ENCODE measurements around the gene SFRP2. TPM values are rescaled to one million over a fixed set of nuclear protein-coding genes. Genes with fewer than 3 reads are reported as not detected.

SFRP2 gene
- total RNA-seq, 2 donors from 2014 or later, result 1.4 to 1.5 TPM

DNA sequence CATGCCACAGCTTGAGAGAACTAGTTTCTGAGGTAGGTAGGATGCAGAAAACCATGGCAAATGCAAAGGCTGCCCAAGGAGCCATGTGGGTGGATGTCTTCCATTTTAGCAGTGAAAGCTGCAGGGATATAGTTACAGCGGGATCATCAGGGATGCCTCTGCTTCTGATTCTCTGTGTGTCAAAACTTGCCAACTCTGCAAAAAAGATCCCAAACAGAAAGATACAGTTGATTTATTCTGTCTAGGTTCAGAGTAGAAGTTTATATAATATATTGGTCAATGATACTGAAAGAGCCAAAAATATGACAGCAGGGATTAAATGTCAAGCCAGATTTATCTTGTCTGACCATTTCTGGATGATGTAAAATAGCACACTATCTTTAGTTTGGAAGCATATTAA, 42.4 kb upstream of the SFRP2 start:
- Histone ChIP-seq H3K4me3 (no peak overlapping the region), H3K36me3 (no peaks in the 10 kb centered on the region), H3K4me1 (no peaks in the 10 kb centered on the region), H3K9me3 (no peaks in the 10 kb centered on the region), H3K27me3 (no peaks in the 10 kb centered on the region), H3K27ac (no peak overlapping the region)
- DNase-seq (ENCODE audit: low spot score), result no peak
- TF ChIP-seq, protein P1, sequence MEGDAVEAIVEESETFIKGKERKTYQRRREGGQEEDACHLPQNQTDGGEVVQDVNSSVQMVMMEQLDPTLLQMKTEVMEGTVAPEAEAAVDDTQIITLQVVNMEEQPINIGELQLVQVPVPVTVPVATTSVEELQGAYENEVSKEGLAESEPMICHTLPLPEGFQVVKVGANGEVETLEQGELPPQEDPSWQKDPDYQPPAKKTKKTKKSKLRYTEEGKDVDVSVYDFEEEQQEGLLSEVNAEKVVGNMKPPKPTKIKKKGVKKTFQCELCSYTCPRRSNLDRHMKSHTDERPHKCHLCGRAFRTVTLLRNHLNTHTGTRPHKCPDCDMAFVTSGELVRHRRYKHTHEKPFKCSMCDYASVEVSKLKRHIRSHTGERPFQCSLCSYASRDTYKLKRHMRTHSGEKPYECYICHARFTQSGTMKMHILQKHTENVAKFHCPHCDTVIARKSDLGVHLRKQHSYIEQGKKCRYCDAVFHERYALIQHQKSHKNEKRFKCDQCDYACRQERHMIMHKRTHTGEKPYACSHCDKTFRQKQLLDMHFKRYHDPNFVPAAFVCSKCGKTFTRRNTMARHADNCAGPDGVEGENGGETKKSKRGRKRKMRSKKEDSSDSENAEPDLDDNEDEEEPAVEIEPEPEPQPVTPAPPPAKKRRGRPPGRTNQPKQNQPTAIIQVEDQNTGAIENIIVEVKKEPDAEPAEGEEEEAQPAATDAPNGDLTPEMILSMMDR (IDR thresholded peaks at IDR 0.05), result no peak

DNA sequence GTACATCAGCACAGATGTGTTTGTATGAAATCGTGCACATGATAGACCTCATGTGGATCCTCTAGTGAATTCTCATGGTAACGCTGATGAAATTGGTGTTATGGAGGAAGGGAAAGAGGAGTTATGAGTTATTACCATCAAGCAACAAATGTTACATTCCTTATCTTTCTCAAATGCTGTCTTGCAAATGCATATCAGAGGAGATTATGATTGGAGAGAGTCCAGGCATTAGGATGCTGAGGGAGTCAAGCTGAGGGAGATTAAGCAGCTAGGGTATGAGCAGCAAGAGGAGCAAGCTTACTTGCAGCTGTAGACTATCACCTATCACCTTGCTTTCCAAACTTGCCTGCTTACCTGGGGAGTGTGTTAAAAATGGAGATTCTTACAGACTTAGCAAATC, 36.8 kb upstream of the SFRP2 start:
- no peak overlapping the region for H3K27ac ChIP-seq
- H3K4me3 ChIP-seq, result no peak overlapping the region
- H3K9me3 ChIP-seq, result no peaks in the 10 kb centered on the region
- H3K27me3 ChIP-seq, result no peaks in the 10 kb centered on the region
- TF ChIP-seq, protein P1 (IDR thresholded peaks at IDR 0.05), result no peak
- no peak for DNase-seq (ENCODE audit: low spot score)
- H3K4me1 ChIP-seq, result no peaks in the 10 kb centered on the region
- H3K36me3 ChIP-seq, result no peaks in the 10 kb centered on the region

DNA sequence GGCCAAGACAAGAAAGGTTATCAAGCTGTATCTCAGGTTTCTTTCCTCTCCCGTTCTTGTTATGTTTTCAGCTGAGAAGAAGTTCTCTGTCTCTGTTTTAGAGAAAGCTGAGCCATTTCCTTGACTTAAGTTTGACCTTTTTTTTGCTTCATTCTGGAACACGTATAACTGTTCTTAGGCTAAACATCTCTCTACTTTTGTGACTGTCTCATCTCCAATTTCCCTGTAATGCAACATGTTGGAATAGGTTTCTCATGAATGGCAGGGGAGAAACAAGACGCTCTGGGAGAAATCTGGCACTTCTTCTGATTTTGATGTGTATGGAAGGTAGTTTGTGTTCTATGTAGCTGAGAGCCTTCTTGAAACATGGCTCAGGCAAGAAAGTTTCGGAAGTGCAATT, 36.2 kb upstream of the SFRP2 start:
- Histone ChIP-seq H3K27ac (no peak overlapping the region), H3K4me1 (no peaks in the 10 kb centered on the region), H3K36me3 (no peaks in the 10 kb centered on the region), H3K4me3 (no peak overlapping the region), H3K27me3 (no peaks in the 10 kb centered on the region), H3K9me3 (peaks cover 0 to 2% of the 10 kb centered on the region in 2 donors)
- no peak for DNase-seq (ENCODE audit: low spot score)
- TF ChIP-seq, protein P1 (IDR thresholded peaks at IDR 0.05), result no peak

- Histone ChIP-seq H3K36me3 (no peaks in the 10 kb centered on the region), H3K9me3 (peaks cover 0 to 4% of the 10 kb centered on the region in 2 donors)
Observed at GRCh38 chr4:153824501-153824900, 35.6 kb upstream of the SFRP2 start.

DNA sequence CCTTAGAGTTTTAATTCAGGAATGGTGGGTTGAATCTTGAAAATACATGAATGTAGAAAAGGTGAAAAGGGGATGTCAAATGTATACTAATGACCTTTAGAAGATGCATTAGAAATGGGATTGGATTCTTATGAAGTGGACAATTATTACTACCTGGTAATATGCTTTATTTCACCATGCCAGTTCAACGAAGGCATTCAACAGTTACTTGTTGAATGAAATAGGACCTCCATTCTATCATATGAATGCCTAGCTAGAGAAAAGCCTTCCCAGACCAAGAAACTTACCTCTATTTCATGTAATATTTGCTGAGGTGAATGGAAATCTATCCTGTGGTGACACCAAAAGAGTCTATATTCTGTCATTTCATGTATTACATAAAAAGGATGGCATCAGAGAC, 34.6 kb upstream of the SFRP2 start:
- H3K9me3 ChIP-seq, result peaks cover 0 to 4% of the 10 kb centered on the region in 2 donors
- no peak overlapping the region for H3K4me3 ChIP-seq
- no peaks in the 10 kb centered on the region for H3K27me3 ChIP-seq
- TF ChIP-seq, protein P1 (IDR thresholded peaks at IDR 0.05), result no peak
- H3K4me1 ChIP-seq, result no peaks in the 10 kb centered on the region
- no peak for DNase-seq (ENCODE audit: low spot score)
- no peak overlapping the region for H3K27ac ChIP-seq
- H3K36me3 ChIP-seq, result no peaks in the 10 kb centered on the region

More at GRCh38 chr4:153824501-153824900, 35.6 kb upstream of the SFRP2 start:
- Histone ChIP-seq H3K27me3 (no peaks in the 10 kb centered on the region), H3K4me1 (no peaks in the 10 kb centered on the region), H3K27ac (no peak overlapping the region), H3K4me3 (no peak overlapping the region)
- TF ChIP-seq, protein P1 (IDR thresholded peaks at IDR 0.05), result no peak
- DNase-seq (ENCODE audit: low spot score), result no peak

- TF ChIP-seq, protein P1 (IDR thresholded peaks at IDR 0.05), result no peak
- Histone ChIP-seq H3K9me3 (peaks cover 0 to 4% of the 10 kb centered on the region in 2 donors), H3K4me3 (no peak overlapping the region), H3K27ac (no peak overlapping the region), H3K36me3 (no peaks in the 10 kb centered on the region), H3K27me3 (no peaks in the 10 kb centered on the region), H3K4me1 (no peaks in the 10 kb centered on the region)
- no peak for DNase-seq (ENCODE audit: low spot score)
Observed at GRCh38 chr4:153822316-153822715, 33.4 kb upstream of the SFRP2 start.
